Smooth muscle cell (in vitro differentiated cells): ENCODE results near the gene SP7. TPM values are rescaled to one million over a fixed set of nuclear protein-coding genes. Genes with fewer than 3 reads are reported as not detected.

Experiments
- DNase-seq: peaks from one replicate; lab custom pipeline; 2025; ENCODE audit not compliant: unreplicated experiment; lab: John Stamatoyannopoulos, UW
- H2AFZ ChIP-seq: fragments of 200-600 bp; sonication (generic); 2 replicates; pipeline ENCODE4 v1.6.0; 2016; ENCODE audit warnings: antibody characterized with exemption, low read depth, mild to moderate bottlenecking
- H3F3A ChIP-seq: fragments of 200-600 bp; sonication (generic); 2 replicates; pipeline ENCODE4 v1.6.0; 2017; ENCODE audit warnings: antibody characterized with exemption, low read depth
- H3K27ac ChIP-seq: fragments of 200-600 bp; sonication (generic); 2 replicates; pipeline ENCODE4 v1.5.1; 2016; ENCODE audit warnings: low read depth, mild to moderate bottlenecking
- H3K27me3 ChIP-seq: fragments of 200-600 bp; sonication (generic); 2 replicates; pipeline ENCODE4 v1.6.1; 2016; ENCODE audit warnings: low read depth, mild to moderate bottlenecking
- H3K36me3 ChIP-seq: fragments of 200-600 bp; sonication (generic); 2 replicates; pipeline ENCODE4 v1.5.1; 2016; ENCODE audit warnings: low read depth
- H3K4me1 ChIP-seq: fragments of 200-600 bp; sonication (generic); 2 replicates; pipeline ENCODE4 v1.5.1; 2016; ENCODE audit warnings: low read depth
- H3K4me2 ChIP-seq: fragments of 200-600 bp; sonication (generic); 2 replicates; pipeline ENCODE4 v1.6.0; 2016; ENCODE audit warnings: mild to moderate bottlenecking
- H3K4me3 ChIP-seq: fragments of 200-600 bp; sonication (generic); 2 replicates; pipeline ENCODE4 v1.5.1; 2016; ENCODE audit warnings: mild to moderate bottlenecking
- H3K79me2 ChIP-seq: fragments of 200-600 bp; sonication (generic); 2 replicates; pipeline ENCODE4 v1.6.0; 2016; ENCODE audit warnings: low read depth, mild to moderate bottlenecking
- H3K9ac ChIP-seq: fragments of 200-600 bp; sonication (generic); 2 replicates; pipeline ENCODE4 v1.6.0; 2016; ENCODE audit warnings: low read depth
- H3K9me3 ChIP-seq: fragments of 200-600 bp; sonication (generic); replicated peaks from 2 replicates; pipeline ENCODE4 v1.5.1; 2016; ENCODE audit warnings: low read depth
- H4K20me1 ChIP-seq: fragments of 200-600 bp; sonication (generic); 2 replicates; pipeline ENCODE4 v1.6.0; 2016; ENCODE audit warnings: low read depth
- WGBS: methylation state at CpG from one replicate; pipeline ENCODE4 v1.1.7; 2016; ENCODE audit warnings: low lambda C conversion rate; 5-methylcytosine and 5-hydroxymethylcytosine counted together
- polyA plus RNA-seq: library from polyadenylated mRNA; unstranded; fragments of >200 nt; fragmentation: Nextera tagmentation; extraction: Ambion mirVana; gene quantifications from 2 replicates; pipeline ENCODE4 v1.2.1, GENCODE V29; 2016
- total RNA-seq: library from RNA; depleted of rRNA; stranded (reverse); fragments of >200 nt; gene quantifications from 2 replicates; pipeline ENCODE4 v1.2.3, GENCODE V29; 2014
- TF ChIP-seq, protein P1 (sequence below): fragments of 200-600 bp; sonication (generic); IDR thresholded peaks from 2 replicates; pipeline ENCODE4 v1.5.1; 2017; ENCODE audit warnings: borderline replicate concordance, mild to moderate bottlenecking, antibody characterized with exemption; ENCODE audit not compliant: insufficient read depth, poor library complexity, severe bottlenecking

SP7 gene
- total and polyA plus RNA-seq, 2 experiments from 2014 or later = 0.04 TPM; not detected in 1

DNA sequence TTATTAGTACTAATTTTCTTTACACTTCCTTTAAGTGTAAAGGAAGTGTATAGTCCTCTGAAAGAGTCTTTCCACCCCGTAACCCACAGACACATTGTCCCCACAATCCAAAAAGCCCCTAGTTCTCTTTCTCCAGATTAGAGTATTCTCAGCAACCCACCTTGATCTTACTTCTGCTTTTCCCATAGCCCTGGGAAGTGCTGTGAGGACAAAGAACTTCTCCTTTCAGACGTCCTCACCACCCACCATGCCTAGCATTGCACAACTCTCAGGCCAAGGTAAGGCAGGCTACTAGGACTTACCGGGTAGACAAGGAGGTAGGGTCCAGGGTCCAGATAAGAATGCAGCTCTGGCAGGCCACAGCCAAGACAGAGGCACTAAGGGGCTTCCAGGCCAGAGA lies 22.2 kb downstream of the SP7 start:
- H3K79me2 ChIP-seq = no peaks in the 10 kb centered on the region

DNA sequence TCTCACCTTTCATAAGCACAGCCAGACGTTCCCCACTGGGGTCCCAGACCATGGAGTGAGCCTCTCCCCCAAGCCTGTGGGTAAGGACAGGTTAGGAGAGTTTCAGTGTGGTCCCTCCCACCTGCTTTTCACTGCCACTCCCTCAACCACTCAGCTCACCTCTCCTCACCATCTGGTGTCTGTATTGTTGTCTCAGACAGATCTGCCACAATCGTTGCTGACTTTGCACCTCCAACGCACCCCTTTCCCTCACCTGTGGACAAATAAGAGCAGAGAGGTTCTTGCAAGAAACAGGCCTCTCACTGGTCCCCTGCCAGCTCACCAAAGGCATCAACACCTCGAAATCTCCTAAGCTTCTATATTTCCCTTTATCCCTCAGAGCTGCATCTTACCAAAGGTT lies 27.9 kb downstream of the SP7 start:
- Histone ChIP-seq H3K79me2 (no peaks in the 10 kb centered on the region), H3K27ac (no peak overlapping the region), H3K4me1 (no peaks in the 10 kb centered on the region), H4K20me1 (no peaks in the 10 kb centered on the region), H3K9me3 (no peaks in the 10 kb centered on the region), H3F3A (no peaks in the 10 kb centered on the region), H2AFZ (no peak overlapping the region), H3K27me3 (no peaks in the 10 kb centered on the region), H3K4me3 (no peak overlapping the region), H3K4me2 (no peak overlapping the region), H3K36me3 (no peaks in the 10 kb centered on the region), H3K9ac (no peak overlapping the region)
- DNase-seq = no peak
- TF ChIP-seq, protein P1, sequence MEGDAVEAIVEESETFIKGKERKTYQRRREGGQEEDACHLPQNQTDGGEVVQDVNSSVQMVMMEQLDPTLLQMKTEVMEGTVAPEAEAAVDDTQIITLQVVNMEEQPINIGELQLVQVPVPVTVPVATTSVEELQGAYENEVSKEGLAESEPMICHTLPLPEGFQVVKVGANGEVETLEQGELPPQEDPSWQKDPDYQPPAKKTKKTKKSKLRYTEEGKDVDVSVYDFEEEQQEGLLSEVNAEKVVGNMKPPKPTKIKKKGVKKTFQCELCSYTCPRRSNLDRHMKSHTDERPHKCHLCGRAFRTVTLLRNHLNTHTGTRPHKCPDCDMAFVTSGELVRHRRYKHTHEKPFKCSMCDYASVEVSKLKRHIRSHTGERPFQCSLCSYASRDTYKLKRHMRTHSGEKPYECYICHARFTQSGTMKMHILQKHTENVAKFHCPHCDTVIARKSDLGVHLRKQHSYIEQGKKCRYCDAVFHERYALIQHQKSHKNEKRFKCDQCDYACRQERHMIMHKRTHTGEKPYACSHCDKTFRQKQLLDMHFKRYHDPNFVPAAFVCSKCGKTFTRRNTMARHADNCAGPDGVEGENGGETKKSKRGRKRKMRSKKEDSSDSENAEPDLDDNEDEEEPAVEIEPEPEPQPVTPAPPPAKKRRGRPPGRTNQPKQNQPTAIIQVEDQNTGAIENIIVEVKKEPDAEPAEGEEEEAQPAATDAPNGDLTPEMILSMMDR = no peak
- 91% methylated on average over 4 of the region's 4 CpGs for WGBS

More for the DNA sequence above, 22.2 kb downstream of the SP7 start:
- Histone ChIP-seq H3K27ac (no peak overlapping the region), H2AFZ (no peak overlapping the region), H3K4me2 (no peak overlapping the region), H3K9ac (no peak overlapping the region), H3K36me3 (no peaks in the 10 kb centered on the region), H3F3A (no peaks in the 10 kb centered on the region), H3K4me1 (no peaks in the 10 kb centered on the region), H3K27me3 (no peaks in the 10 kb centered on the region), H4K20me1 (no peaks in the 10 kb centered on the region), H3K9me3 (no peaks in the 10 kb centered on the region), H3K4me3 (no peak overlapping the region)
- TF ChIP-seq, protein P1 = no peak
- no peak for DNase-seq
- WGBS = 67% methylated on average over 3 of the region's 3 CpGs

DNA sequence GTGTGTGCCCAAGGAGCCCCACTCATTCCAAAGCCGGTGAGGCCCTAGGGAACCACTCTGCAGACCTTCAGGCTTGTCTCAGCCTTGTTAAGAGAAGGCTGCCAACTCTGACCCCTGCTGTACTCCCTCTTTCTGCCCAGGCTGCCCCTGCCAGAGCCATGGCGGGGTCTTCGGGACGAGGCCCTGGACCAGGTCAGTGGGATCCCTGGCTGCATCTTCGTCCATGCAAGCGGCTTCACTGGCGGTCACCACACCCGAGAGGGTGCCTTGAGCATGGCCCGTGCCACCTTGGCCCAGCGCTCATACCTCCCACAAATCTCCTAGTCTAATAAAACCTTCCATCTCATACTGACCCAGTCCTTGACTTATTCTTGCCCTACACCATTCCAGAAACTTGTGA lies 29.3 kb downstream of the SP7 start:
- Histone ChIP-seq H3F3A (no peaks in the 10 kb centered on the region), H3K27me3 (no peaks in the 10 kb centered on the region), H4K20me1 (no peaks in the 10 kb centered on the region), H3K9ac (no peak overlapping the region), H3K79me2 (peaks cover 2% of the 10 kb centered on the region), H3K4me3 (no peak overlapping the region), H3K4me1 (no peaks in the 10 kb centered on the region), H2AFZ (no peak overlapping the region), H3K9me3 (no peaks in the 10 kb centered on the region), H3K36me3 (no peaks in the 10 kb centered on the region), H3K4me2 (no peak overlapping the region), H3K27ac (no peak overlapping the region)
- WGBS = 98% methylated on average over 10 of the region's 10 CpGs
- no peak for DNase-seq
- TF ChIP-seq, protein P1 = no peak

DNA sequence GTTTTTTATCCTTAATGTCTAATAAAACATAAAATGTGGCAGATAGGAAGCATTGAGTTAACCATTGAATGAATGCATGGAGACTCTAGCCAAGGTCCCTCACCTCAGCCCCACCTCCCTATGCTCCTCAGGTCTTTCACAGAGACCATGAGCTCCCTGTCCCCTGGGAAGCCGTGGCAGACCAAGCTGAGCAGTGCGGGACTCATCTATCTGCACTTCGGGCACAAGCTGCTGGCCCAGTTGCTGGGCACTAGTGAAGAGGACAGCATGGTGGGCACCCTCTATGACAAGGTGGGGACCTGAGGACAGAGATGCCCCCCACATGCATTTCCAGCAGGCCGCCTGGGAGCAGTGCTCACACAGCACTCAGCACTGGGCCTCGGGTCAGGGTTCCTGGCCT lies 33.3 kb downstream of the SP7 start:
- Histone ChIP-seq H3K79me2 (peaks cover 26% of the 10 kb centered on the region), H3K4me3 (no peak overlapping the region), H3F3A (peaks cover 14% of the 10 kb centered on the region), H3K27ac (no peak overlapping the region), H3K27me3 (no peaks in the 10 kb centered on the region), H3K9ac (no peak overlapping the region), H3K36me3 (no peaks in the 10 kb centered on the region), H3K4me2 (no peak overlapping the region), H2AFZ (no peak overlapping the region), H3K4me1 (peaks cover 15% of the 10 kb centered on the region), H3K9me3 (no peaks in the 10 kb centered on the region), H4K20me1 (no peaks in the 10 kb centered on the region)
- 94% methylated on average over 5 of the region's 5 CpGs for WGBS
- TF ChIP-seq, protein P1 = no peak
- DNase-seq = no peak
